HepG2 (cell line): Measurements from ENCODE around the gene SYCE3. TPM values are rescaled to one million over a fixed set of nuclear protein-coding genes. Genes with fewer than 3 reads are reported as not detected.
A peak's percentile ranks its signal among the peaks of the same experiment; 100 is the strongest.

Experiments
- ARID2 ChIP-seq: sonication (generic); formaldehyde crosslinking; IDR thresholded peaks from 2 replicates; pipeline ENCODE4 v1.8.1; 2022; ENCODE audit warnings: mild to moderate bottlenecking, missing genetic modification reagents, borderline replicate concordance
- ATRX ChIP-seq: sonication (generic); formaldehyde crosslinking; IDR thresholded peaks from 2 replicates; pipeline ENCODE4 v1.4.0; 2020; ENCODE audit warnings: missing genetic modification reagents, borderline replicate concordance
- DMAP1 ChIP-seq: IDR thresholded peaks from 2 replicates; pipeline ENCODE4 v1.6.1; 2016
- FOXP1 ChIP-seq, 2 experiments: fragments of 450-650 bp in 1 of 2; IDR thresholded peaks; 2 replicates each; pipeline ENCODE4 v1.6.1; 2017 to 2018; ENCODE audit warnings: antibody characterized with exemption in 1 of 2
- KDM3A ChIP-seq: IDR thresholded peaks from 2 replicates; pipeline ENCODE4 v1.6.1; 2018; ENCODE audit warnings: low read depth, missing compliant biosample characterization
- RFX1 ChIP-seq: fragments of 450-650 bp; IDR thresholded peaks from 2 replicates; pipeline ENCODE4 v1.6.1; 2017
- RXRB ChIP-seq: IDR thresholded peaks from 2 replicates; pipeline ENCODE4 v1.6.1; 2016; ENCODE audit warnings: borderline replicate concordance, missing genetic modification reagents, missing compliant biosample characterization
- SMAD9 ChIP-seq: sonication (generic); formaldehyde crosslinking; IDR thresholded peaks from 2 replicates; pipeline ENCODE4 v1.5.1; 2020; ENCODE audit warnings: mild to moderate bottlenecking, missing genetic modification reagents
- SNRNP70 ChIP-seq: fragments of 200-400 bp; formaldehyde crosslinking; IDR thresholded peaks from 2 replicates; pipeline ENCODE4 v1.6.1; 2017; ENCODE audit warnings: mild to moderate bottlenecking, low read depth, low read length, moderate library complexity
- TAF15 ChIP-seq: fragments of 200-400 bp; formaldehyde crosslinking; IDR thresholded peaks from one replicate; pipeline ENCODE4 v1.6.1; 2018; ENCODE audit warnings: mild to moderate bottlenecking, low read depth, low read length; ENCODE audit not compliant: poor library complexity, severe bottlenecking
- ZBTB7A ChIP-seq: sonication (generic); formaldehyde crosslinking; IDR thresholded peaks from 2 replicates; pipeline ENCODE4 v1.8.0; 2022; ENCODE audit warnings: mild to moderate bottlenecking, missing genetic modification reagents
- ZFX ChIP-seq: sonication (generic); formaldehyde crosslinking; IDR thresholded peaks from 2 replicates; pipeline ENCODE4 v1.4.0; 2020; ENCODE audit warnings: mild to moderate bottlenecking, low read depth, missing genetic modification reagents, moderate library complexity
- ZNF138 ChIP-seq: sonication (generic); formaldehyde crosslinking; IDR thresholded peaks from 2 replicates; pipeline ENCODE4 v1.5.0; 2020; ENCODE audit warnings: mild to moderate bottlenecking, low read depth, missing genetic modification reagents
- ZNF17 ChIP-seq: sonication (generic); formaldehyde crosslinking; IDR thresholded peaks from 2 replicates; pipeline ENCODE4 v1.5.0; 2020; ENCODE audit warnings: mild to moderate bottlenecking, missing genetic modification reagents
- ZNF446 ChIP-seq: sonication (generic); formaldehyde crosslinking; IDR thresholded peaks from 2 replicates; pipeline ENCODE4 v1.5.0; 2020; ENCODE audit warnings: mild to moderate bottlenecking, missing genetic modification reagents
- ZNF83 ChIP-seq: sonication (generic); formaldehyde crosslinking; IDR thresholded peaks from 2 replicates; pipeline ENCODE4 v1.4.0; 2020; ENCODE audit warnings: missing genetic modification reagents, mild to moderate bottlenecking, borderline replicate concordance
- polyA plus RNA-seq, 8 experiments: library from polyadenylated mRNA; depleted of rRNA in 3 of 8; stranded (reverse) in 7 of 8; unstranded in 1 of 8; fragments of >200 nt; fragmentation: Illumina TruSeq in 4 of 8; extraction: Trizol in 4 of 8; gene quantifications; 2 replicates each; pipeline versions ENCODE4 v1.2.1 to v1.2.3, GENCODE V29; 2011 to 2016; ENCODE audit warnings: low read depth in 4 of 8, missing spikeins in 1 of 8, mixed read lengths in 1 of 8; ENCODE audit not compliant: insufficient read depth in 1 of 8
- total RNA-seq, 5 experiments: library from RNA; depleted of rRNA; stranded (reverse); fragments of >200 nt; fragmentation: Illumina TruSeq; extraction: Trizol; gene quantifications; 2 replicates each; pipeline ENCODE4 v1.2.3, GENCODE V29; 2016; ENCODE audit warnings: low read depth in 1 of 5
- TF ChIP-seq, protein P1 (sequence below): IDR thresholded peaks from 2 replicates; pipeline ENCODE4 v1.6.1; 2016; ENCODE audit warnings: low read depth, borderline replicate concordance
- TF ChIP-seq, protein P2 (sequence below): sonication (generic); formaldehyde crosslinking; IDR thresholded peaks from 2 replicates; pipeline ENCODE4 v1.4.0; 2020; ENCODE audit warnings: missing genetic modification reagents
- TF ChIP-seq, protein P3 (sequence below): IDR thresholded peaks from 2 replicates; pipeline ENCODE4 v1.6.1; 2016; ENCODE audit warnings: missing biosample characterization, missing genetic modification reagents, low read depth
- TF ChIP-seq, protein P4 (sequence below): sonication (generic); formaldehyde crosslinking; IDR thresholded peaks from 2 replicates; pipeline ENCODE4 v1.4.0; 2020; ENCODE audit warnings: mild to moderate bottlenecking, missing genetic modification reagents
- TF ChIP-seq, protein P5 (sequence below): sonication (generic); formaldehyde crosslinking; conservative IDR thresholded peaks from 2 replicates; pipeline ENCODE4 v1.4.0; 2020; ENCODE audit warnings: missing genetic modification reagents

SYCE3 gene
- total and polyA plus RNA-seq, 2 of the 13 experiments (the other 11 are each of a cell fraction or from before 2014, with no cell fraction given) = not detected

DNA sequence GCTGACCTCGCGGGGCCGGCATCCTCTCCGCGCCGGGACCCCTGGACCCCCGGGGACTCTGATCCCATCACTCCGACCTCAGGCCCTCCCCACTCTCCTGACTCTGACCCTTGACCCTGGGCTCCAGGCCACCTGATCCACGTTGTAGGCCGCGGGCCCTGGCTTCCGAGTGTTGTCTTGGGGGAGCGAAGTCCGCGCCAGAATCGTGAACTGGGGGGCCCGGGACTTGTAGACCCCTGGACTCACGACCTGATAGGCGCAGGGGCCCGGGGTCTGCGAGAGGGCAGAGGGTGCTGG, 32.2 kb downstream of the SYCE3 start (continued):
- TF ChIP-seq, protein P1, sequence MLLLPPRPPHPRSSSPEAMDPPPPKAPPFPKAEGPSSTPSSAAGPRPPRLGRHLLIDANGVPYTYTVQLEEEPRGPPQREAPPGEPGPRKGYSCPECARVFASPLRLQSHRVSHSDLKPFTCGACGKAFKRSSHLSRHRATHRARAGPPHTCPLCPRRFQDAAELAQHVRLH (CRISPR knock-in tag) = no peak
- TF ChIP-seq ATRX (CRISPR knock-in tag) (no peak), FOXP1 (IDR thresholded peaks at IDR 0.05) (no peak), FOXP1 (CRISPR knock-in tag; IDR thresholded peaks at IDR 0.05) (no peak), TAF15 (no peak), ARID2 (no peak), RXRB (no peak; the same call in 1 of the 2 replicates), ZBTB7A (CRISPR knock-in tag) (peak; percentile 21), ZNF138 (no peak), SMAD9 (CRISPR knock-in tag) (no peak), DMAP1 (CRISPR knock-in tag) (peak; percentile 51; the same call in 1 of the 2 replicates), ZNF17 (CRISPR knock-in tag) (no peak), ZNF446 (CRISPR knock-in tag) (no peak), ZNF83 (CRISPR knock-in tag) (no peak), ZFX (CRISPR knock-in tag) (peak; percentile 92), KDM3A (CRISPR knock-in tag) (no peak), SNRNP70 (no peak), RFX1 (no peak)
- TF ChIP-seq, protein P2, sequence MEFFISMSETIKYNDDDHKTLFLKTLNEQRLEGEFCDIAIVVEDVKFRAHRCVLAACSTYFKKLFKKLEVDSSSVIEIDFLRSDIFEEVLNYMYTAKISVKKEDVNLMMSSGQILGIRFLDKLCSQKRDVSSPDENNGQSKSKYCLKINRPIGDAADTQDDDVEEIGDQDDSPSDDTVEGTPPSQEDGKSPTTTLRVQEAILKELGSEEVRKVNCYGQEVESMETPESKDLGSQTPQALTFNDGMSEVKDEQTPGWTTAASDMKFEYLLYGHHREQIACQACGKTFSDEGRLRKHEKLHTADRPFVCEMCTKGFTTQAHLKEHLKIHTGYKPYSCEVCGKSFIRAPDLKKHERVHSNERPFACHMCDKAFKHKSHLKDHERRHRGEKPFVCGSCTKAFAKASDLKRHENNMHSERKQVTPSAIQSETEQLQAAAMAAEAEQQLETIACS (CRISPR knock-in tag) = no peak; the same call in 1 of the 2 replicates
- TF ChIP-seq, protein P3, sequence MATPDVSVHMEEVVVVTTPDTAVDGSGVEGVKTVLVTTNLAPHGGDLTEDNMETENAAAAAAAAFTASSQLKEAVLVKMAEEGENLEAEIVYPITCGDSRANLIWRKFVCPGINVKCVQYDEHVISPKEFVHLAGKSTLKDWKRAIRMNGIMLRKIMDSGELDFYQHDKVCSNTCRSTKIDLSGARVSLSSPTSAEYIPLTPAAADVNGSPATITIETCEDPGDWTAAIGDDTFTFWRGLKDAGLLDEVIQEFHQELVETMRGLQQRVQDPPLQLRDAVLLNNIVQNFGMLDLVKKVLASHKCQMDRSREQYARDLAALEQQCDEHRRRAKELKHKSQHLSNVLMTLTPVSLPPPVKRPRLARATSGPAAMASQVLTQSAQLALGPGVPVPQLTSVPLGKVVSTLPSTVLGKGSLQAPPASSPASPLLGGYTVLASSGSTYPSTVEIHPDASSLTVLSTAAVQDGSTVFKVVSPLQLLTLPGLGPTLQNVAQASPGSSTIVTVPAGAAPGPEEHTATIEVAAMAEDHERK = no peak
- TF ChIP-seq, protein P4, sequence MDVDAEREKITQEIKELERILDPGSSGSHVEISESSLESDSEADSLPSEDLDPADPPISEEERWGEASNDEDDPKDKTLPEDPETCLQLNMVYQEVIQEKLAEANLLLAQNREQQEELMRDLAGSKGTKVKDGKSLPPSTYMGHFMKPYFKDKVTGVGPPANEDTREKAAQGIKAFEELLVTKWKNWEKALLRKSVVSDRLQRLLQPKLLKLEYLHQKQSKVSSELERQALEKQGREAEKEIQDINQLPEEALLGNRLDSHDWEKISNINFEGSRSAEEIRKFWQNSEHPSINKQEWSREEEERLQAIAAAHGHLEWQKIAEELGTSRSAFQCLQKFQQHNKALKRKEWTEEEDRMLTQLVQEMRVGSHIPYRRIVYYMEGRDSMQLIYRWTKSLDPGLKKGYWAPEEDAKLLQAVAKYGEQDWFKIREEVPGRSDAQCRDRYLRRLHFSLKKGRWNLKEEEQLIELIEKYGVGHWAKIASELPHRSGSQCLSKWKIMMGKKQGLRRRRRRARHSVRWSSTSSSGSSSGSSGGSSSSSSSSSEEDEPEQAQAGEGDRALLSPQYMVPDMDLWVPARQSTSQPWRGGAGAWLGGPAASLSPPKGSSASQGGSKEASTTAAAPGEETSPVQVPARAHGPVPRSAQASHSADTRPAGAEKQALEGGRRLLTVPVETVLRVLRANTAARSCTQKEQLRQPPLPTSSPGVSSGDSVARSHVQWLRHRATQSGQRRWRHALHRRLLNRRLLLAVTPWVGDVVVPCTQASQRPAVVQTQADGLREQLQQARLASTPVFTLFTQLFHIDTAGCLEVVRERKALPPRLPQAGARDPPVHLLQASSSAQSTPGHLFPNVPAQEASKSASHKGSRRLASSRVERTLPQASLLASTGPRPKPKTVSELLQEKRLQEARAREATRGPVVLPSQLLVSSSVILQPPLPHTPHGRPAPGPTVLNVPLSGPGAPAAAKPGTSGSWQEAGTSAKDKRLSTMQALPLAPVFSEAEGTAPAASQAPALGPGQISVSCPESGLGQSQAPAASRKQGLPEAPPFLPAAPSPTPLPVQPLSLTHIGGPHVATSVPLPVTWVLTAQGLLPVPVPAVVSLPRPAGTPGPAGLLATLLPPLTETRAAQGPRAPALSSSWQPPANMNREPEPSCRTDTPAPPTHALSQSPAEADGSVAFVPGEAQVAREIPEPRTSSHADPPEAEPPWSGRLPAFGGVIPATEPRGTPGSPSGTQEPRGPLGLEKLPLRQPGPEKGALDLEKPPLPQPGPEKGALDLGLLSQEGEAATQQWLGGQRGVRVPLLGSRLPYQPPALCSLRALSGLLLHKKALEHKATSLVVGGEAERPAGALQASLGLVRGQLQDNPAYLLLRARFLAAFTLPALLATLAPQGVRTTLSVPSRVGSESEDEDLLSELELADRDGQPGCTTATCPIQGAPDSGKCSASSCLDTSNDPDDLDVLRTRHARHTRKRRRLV (CRISPR knock-in tag) = no peak
- TF ChIP-seq, protein P5, sequence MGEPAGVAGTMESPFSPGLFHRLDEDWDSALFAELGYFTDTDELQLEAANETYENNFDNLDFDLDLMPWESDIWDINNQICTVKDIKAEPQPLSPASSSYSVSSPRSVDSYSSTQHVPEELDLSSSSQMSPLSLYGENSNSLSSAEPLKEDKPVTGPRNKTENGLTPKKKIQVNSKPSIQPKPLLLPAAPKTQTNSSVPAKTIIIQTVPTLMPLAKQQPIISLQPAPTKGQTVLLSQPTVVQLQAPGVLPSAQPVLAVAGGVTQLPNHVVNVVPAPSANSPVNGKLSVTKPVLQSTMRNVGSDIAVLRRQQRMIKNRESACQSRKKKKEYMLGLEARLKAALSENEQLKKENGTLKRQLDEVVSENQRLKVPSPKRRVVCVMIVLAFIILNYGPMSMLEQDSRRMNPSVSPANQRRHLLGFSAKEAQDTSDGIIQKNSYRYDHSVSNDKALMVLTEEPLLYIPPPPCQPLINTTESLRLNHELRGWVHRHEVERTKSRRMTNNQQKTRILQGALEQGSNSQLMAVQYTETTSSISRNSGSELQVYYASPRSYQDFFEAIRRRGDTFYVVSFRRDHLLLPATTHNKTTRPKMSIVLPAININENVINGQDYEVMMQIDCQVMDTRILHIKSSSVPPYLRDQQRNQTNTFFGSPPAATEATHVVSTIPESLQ = no peak
